NCI-H774 (cell line): ENCODE measurements around the gene GNGT1.

Experiments
- DNase-seq: peaks from one replicate; lab custom pipeline; 2025; lab: John Stamatoyannopoulos, UW

GNGT1 gene

DNA sequence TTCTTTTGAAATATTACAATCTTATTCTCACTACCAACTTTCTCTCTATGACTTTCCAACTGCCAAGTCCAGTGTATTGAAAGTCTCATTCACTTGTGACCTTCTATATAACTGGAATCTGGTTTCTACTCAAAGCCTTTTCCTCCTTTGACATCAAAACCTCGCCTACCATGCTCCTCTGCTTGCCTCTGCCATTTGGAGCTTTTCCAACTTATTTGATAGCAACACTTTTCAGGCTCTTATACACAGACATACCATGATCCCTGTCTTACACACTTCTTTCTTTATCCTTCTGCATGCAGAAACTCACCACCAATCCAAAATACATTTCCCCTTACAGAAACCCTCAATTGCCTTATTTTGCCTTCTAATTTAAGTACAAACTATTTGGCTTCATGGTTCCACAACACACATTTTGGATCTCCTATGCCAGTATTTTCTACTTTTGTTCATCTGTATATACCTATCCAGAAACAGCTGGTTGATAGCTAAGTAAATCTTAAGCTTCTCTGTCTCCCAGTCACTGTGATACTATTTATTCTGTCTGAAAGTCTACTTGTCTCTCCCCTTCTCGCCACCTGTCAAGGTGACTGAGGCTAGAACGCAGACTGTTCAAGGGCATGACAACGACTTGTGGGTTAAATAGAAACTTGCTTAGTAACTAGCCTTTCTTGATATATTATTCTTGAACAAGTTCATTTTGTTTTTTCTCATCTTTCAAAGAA, 37.6 kb downstream of the GNGT1 start:
- DNase-seq = no peak

GRCh38 chr7:93944673-93945072, 38.3 kb downstream of the GNGT1 start:
- DNase-seq = no peak

GRCh38 chr7:93945083-93945482, 38.7 kb downstream of the GNGT1 start:
- DNase-seq = no peak

DNA sequence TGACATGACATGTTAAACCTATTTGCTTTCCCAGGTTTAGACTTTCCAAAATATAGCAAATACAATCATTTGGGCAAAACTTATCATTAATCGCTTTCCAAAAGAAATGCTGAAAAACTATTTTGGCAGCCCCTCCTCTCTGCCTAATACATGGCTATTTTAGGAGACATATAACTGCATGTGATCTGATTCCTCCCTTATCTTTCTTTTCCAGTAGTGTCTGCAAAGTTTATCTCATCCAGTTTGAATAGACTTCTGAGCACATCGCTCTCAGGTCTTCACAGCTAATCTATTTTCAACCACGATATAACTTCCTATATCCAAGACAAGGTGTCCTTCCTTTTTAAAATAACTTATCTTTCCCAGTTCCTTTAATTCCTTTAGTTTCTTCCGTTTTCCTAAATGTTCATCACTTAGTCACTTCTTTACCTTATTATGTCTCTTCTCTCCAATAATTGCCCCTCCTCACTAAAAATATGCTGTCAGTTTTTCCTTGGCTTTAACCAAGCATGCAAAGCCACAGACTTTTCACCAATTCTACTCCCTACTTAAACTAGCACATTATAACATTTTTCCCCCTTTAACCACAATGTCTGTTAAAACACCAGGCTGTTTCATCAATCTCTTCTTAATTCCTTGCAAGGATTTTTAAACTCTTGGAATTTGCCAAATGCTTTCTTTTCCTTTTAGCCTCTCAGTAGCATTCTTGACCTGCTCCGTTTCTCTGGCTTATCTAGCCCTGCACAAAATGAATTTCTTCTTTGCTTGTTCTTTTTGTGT, 39.6 kb downstream of the GNGT1 start:
- DNase-seq = no peak

- no peak for DNase-seq
Measured at GRCh38 chr7:93948106-93948505, 41.7 kb downstream of the GNGT1 start.

DNA sequence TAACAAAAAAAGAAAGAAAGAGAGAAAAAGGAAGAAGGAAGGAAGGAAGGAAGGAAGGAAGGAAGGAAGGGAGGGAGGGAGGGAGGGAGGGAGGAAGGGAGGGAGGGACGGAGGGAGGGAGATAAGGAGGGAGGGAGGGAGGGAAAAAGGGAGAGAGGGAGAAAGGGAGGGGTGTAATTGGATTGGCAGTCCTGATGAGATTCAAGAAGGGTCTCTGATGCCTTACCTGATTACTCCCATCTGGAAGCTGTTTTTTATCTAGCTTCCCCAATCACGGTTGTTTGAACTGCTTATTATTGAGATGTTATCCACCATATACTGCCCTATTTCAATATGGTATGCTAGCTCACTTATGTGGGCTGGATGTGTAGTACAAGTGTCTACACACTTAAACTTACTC, 42.5 kb downstream of the GNGT1 start:
- DNase-seq = no peak

GRCh38 chr7:93949423-93949822, 43.1 kb downstream of the GNGT1 start:
- DNase-seq = peak; percentile 7

DNA sequence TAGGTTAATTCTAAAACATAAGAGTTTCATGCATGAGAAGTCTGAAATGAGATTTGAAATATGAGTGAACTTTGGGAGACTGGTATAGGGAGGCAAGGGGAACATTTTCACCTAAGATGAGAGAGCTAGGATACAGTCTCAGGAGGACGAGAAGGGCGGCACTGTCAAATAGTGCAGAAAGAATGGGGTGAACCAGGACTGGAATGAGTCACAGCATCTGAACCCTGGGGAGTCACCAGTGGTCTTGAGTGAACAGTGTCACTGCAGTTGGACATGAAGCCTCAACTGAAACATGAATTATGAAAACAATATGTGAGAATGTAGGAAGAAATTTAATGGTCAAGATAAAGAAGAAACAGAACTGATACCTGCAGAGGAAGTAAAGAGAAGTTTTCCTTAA, 48.9 kb downstream of the GNGT1 start:
- no peak for DNase-seq

GRCh38 chr7:93957767-93958166, 51.4 kb downstream of the GNGT1 start:
- DNase-seq = no peak

DNA sequence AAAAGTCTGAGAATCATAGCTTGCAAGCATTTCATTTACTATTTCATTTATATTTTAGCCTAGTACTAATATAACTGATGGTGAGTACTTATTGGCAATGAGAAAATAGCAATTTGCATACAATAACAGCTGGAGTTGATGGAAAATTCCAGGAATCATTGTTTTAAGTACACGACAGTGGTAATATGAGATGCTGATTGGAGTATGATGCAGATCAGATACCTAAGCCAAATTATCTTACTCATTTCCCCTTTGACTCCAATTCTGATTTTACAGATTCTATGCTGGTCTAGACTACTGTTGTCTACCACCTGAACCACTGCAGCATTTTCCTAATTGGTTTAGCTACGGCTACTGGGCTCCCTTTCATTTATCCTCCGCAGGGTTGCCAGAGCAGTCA, 51.8 kb downstream of the GNGT1 start:
- DNase-seq = no peak

DNA sequence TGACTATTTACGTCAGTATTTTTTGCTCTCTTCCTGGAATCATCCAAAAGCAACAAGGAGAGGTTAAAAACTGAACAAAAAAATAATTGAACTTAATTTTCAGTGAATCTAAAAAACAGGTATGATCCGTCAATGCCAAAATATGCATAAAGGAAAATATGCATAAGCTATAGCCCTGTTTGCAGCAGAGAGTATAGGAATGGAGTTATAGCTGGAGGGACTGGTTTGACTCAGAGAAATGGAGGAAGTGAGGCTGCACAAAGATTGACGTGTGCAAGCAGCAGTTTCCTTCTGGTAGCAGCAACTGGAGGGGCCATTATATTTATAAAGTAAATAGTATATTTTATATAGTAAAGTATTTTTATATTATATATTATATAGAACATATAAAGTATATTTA, 52.3 kb downstream of the GNGT1 start:
- no peak for DNase-seq
